ENCODE measurements around the gene ATOH1. TPM values are rescaled to one million over a fixed set of nuclear protein-coding genes. Genes with fewer than 3 reads are reported as not detected.

The ATOH1 gene, protein sequence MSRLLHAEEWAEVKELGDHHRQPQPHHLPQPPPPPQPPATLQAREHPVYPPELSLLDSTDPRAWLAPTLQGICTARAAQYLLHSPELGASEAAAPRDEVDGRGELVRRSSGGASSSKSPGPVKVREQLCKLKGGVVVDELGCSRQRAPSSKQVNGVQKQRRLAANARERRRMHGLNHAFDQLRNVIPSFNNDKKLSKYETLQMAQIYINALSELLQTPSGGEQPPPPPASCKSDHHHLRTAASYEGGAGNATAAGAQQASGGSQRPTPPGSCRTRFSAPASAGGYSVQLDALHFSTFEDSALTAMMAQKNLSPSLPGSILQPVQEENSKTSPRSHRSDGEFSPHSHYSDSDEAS
- not detected for polyA plus RNA-seq (2012; ENCODE audit: insufficient read depth, insufficient read length, low read depth)

DNA sequence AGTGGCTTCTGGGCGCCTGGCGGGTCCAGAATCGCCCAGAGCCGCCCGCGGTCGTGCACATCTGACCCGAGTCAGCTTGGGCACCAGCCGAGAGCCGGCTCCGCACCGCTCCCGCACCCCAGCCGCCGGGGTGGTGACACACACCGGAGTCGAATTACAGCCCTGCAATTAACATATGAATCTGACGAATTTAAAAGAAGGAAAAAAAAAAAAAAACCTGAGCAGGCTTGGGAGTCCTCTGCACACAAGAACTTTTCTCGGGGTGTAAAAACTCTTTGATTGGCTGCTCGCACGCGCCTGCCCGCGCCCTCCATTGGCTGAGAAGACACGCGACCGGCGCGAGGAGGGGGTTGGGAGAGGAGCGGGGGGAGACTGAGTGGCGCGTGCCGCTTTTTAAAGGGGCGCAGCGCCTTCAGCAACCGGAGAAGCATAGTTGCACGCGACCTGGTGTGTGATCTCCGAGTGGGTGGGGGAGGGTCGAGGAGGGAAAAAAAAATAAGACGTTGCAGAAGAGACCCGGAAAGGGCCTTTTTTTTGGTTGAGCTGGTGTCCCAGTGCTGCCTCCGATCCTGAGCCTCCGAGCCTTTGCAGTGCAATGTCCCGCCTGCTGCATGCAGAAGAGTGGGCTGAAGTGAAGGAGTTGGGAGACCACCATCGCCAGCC, at the start of gene ATOH1:
TSS of gene ATOH1 (plus strand) at position 422 of the 663 bp plus-strand sequence. CDS start at position 596, 174 bp downstream.
- TF ChIP-seq, protein P1, sequence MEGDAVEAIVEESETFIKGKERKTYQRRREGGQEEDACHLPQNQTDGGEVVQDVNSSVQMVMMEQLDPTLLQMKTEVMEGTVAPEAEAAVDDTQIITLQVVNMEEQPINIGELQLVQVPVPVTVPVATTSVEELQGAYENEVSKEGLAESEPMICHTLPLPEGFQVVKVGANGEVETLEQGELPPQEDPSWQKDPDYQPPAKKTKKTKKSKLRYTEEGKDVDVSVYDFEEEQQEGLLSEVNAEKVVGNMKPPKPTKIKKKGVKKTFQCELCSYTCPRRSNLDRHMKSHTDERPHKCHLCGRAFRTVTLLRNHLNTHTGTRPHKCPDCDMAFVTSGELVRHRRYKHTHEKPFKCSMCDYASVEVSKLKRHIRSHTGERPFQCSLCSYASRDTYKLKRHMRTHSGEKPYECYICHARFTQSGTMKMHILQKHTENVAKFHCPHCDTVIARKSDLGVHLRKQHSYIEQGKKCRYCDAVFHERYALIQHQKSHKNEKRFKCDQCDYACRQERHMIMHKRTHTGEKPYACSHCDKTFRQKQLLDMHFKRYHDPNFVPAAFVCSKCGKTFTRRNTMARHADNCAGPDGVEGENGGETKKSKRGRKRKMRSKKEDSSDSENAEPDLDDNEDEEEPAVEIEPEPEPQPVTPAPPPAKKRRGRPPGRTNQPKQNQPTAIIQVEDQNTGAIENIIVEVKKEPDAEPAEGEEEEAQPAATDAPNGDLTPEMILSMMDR (IDR thresholded peaks at IDR 0.05; ENCODE audit: low read depth, low read length): no peak
- H3K4me3 ChIP-seq (ENCODE audit: low read depth, low read length): peak within 1 kb of the TSS; percentile 52

DNA sequence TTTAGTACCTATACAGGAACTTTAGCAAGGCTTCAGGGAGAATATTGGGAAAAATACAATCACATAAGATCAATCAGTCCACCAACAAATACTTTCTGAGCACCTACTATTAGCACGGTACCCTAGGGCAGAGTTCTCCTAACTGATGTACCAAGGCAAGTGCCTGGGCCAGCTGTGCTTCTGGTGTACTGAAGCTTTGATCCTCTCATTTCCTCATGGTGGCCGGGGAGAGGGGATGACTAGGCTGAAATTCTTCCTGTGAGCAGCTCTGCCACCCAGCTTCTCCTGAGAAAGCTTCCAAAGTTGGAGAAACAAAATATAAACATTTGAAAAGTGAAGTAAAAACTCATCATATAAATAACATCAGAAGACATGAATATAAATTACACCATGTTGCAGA, 49.3 kb upstream of the ATOH1 start:
- no peak overlapping the region for H3K4me3 ChIP-seq (ENCODE audit: low read depth, low read length)
- TF ChIP-seq, protein P1 (IDR thresholded peaks at IDR 0.05; ENCODE audit: low read depth, low read length): no peak
- H3K9me3 ChIP-seq: no peaks in the 10 kb centered on the region
- H3K36me3 ChIP-seq: no peaks in the 10 kb centered on the region
- no peaks in the 10 kb centered on the region for H3K27me3 ChIP-seq
- H3K4me1 ChIP-seq: no peaks in the 10 kb centered on the region
- DNase-seq: no peak

More for the DNA sequence above, at the start of gene ATOH1:
- Histone ChIP-seq H3K27me3 (peaks cover 79% of the 10 kb centered on the region), H3K9me3 (no peaks in the 10 kb centered on the region; the same call in none of the 2 replicates), H3K4me1 (no peaks in the 10 kb centered on the region; the same call in 1 of the 2 replicates), H3K36me3 (no peaks in the 10 kb centered on the region)
- peak; percentile 39 for DNase-seq

DNA sequence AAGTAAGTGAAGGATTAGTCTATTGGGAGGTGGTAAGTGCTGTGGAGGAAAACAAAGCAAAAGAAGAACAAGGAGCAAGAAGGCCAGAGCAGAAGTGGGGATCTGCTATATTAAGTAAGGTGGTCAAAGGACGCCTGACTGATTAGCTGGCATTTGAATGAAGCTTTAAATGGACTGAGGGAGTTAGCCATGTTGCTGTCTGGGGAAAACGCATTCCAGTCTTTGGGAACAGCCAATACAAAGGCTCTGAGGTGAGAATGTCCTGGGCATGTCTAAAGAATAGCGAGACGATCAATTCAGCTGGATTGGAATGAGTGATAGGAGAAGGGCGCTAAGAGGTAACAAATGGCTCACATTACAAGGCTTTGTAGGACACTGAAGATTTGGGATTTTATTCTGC, 48.5 kb upstream of the ATOH1 start:
- Histone ChIP-seq H3K36me3 (no peaks in the 10 kb centered on the region), H3K27me3 (no peaks in the 10 kb centered on the region), H3K4me1 (no peaks in the 10 kb centered on the region), H3K4me3 (ENCODE audit: low read depth, low read length) (no peak overlapping the region), H3K9me3 (no peaks in the 10 kb centered on the region)
- no peak for DNase-seq
- TF ChIP-seq, protein P1 (IDR thresholded peaks at IDR 0.05; ENCODE audit: low read depth, low read length): no peak

DNA sequence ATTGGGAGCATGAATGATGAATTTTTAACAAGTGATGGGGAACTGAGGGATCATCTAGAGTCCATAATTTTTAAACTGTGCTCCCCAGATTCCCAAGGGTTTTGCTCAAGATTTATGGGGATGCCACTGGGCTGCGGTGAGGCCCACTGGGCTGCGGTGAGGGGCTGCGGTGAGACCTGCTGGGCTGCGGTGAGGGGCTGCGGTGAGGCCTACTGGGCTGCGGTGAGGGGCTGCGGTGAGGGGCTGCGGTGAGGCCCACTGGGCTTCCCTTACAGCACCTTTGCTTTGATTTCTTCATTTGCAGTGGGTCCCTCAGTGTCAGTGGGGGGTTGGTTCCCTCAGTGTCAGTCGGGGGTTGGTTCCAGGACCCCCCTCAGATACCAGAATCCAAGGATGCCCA, 47.4 kb upstream of the ATOH1 start:
- no peaks in the 10 kb centered on the region for H3K9me3 ChIP-seq
- no peaks in the 10 kb centered on the region for H3K27me3 ChIP-seq
- H3K4me1 ChIP-seq: no peaks in the 10 kb centered on the region
- DNase-seq: no peak
- H3K4me3 ChIP-seq (ENCODE audit: low read depth, low read length): no peak overlapping the region
- TF ChIP-seq, protein P1 (IDR thresholded peaks at IDR 0.05; ENCODE audit: low read depth, low read length): no peak
- no peaks in the 10 kb centered on the region for H3K36me3 ChIP-seq

DNA sequence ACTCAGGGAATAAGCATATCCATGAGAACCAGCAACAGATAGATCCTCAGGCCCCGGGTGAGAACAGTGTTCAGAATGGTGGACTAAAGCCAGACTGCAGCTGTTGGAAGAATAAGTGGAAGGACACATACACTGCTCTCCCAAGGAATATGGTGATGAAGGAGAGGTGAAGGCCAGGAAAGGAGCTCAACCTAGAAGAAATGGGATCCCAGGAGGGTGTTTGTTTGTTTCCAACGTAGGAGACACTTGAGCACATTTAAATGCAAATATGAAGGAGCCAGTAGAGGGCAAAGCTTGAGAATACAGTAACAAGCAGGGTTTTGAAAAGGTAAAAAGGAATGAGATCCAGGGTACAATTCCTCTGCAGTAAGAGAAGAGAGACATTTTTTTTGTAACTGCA, 42.4 kb upstream of the ATOH1 start:
- Histone ChIP-seq H3K27me3 (no peaks in the 10 kb centered on the region), H3K36me3 (no peaks in the 10 kb centered on the region), H3K4me3 (ENCODE audit: low read depth, low read length) (no peak overlapping the region), H3K9me3 (no peaks in the 10 kb centered on the region), H3K4me1 (no peaks in the 10 kb centered on the region)
- DNase-seq: no peak
- TF ChIP-seq, protein P1 (IDR thresholded peaks at IDR 0.05; ENCODE audit: low read depth, low read length): no peak

DNA sequence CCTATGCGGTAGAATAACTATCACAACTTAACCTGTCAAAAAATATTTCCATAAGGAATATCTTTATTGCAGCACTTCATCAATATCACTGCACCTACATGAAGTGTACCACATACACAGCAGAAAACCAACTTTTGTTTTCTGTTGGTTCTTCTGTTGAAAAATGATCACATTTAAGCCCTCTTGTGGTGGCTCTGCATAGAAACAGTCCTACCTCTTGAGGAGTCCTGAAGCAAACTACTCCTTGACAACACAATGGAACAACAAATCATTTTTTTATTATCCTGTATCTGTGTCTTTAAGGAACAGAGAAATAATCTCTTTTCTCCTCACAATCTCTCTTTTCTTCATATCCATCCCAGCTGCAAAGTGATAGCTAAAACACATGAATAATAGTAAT, 39.8 kb upstream of the ATOH1 start:
- Histone ChIP-seq H3K4me3 (ENCODE audit: low read depth, low read length) (no peak overlapping the region), H3K4me1 (no peaks in the 10 kb centered on the region), H3K36me3 (no peaks in the 10 kb centered on the region), H3K27me3 (no peaks in the 10 kb centered on the region), H3K9me3 (no peaks in the 10 kb centered on the region)
- TF ChIP-seq, protein P1 (IDR thresholded peaks at IDR 0.05; ENCODE audit: low read depth, low read length): peak; percentile 68
- peak; percentile 14 for DNase-seq
